SU-DHL-6 (cell line): ENCODE results near the gene EPHB2.

Experiments used
- H2AFZ ChIP-seq: fragments of 200-600 bp; sonication (generic); 2 replicates; pipeline ENCODE4 v1.6.1; 2014; ENCODE audit warnings: low read depth, mild to moderate bottlenecking, moderate library complexity, mixed read lengths, antibody characterized with exemption, low read length; ENCODE audit not compliant: severe bottlenecking
- H3F3A ChIP-seq: fragments of 200-600 bp; shearing (Covaris generic); 2 replicates; pipeline ENCODE4 v1.6.0; 2016; ENCODE audit warnings: antibody characterized with exemption, mild to moderate bottlenecking; ENCODE audit not compliant: insufficient read depth
- H3K27ac ChIP-seq: fragments of 200-600 bp; sonication (generic); 2 replicates; pipeline ENCODE4 v1.5.1; 2016; ENCODE audit warnings: low read depth, mild to moderate bottlenecking, low read length, moderate library complexity, mixed read lengths
- H3K27me3 ChIP-seq: fragments of 200-600 bp; sonication (generic), shearing (Covaris generic); 2 replicates; pipeline ENCODE4 v1.6.0; 2014; ENCODE audit warnings: mild to moderate bottlenecking, low read length
- H3K36me3 ChIP-seq: fragments of 200-600 bp; sonication (generic); 2 replicates; pipeline ENCODE4 v1.6.1; 2014; ENCODE audit warnings: mild to moderate bottlenecking, low read length, mixed read lengths
- H3K4me2 ChIP-seq: fragments of 300-600, 200-600 bp; shearing (Covaris generic), sonication (generic); 2 replicates; pipeline ENCODE4 v1.6.0; 2014; ENCODE audit warnings: low read length, low read depth, mild to moderate bottlenecking; ENCODE audit not compliant: poor library complexity, severe bottlenecking
- H3K4me3 ChIP-seq: fragments of 200-600 bp; sonication (generic); 2 replicates; pipeline ENCODE4 v1.5.1; 2014; ENCODE audit warnings: antibody characterized with exemption, low read length, mild to moderate bottlenecking, mixed read lengths; ENCODE audit not compliant: insufficient read depth, poor library complexity, severe bottlenecking
- H3K79me2 ChIP-seq: fragments of 200-600 bp; sonication (generic); 2 replicates; pipeline ENCODE4 v1.6.1; 2014; ENCODE audit warnings: mild to moderate bottlenecking, low read length, moderate library complexity; ENCODE audit not compliant: insufficient read depth
- H3K9ac ChIP-seq: fragments of 200-600 bp; sonication (generic); 2 replicates; pipeline ENCODE4 v1.7.0; 2014; ENCODE audit warnings: mild to moderate bottlenecking, low read length
- H3K9me2 ChIP-seq: fragments of 200-600 bp; sonication (generic); replicated peaks from 2 replicates; pipeline ENCODE4 v1.6.1; 2014; ENCODE audit warnings: low read length; ENCODE audit not compliant: insufficient read depth
- H3K9me3 ChIP-seq: fragments of 200-600 bp; sonication (generic); 2 replicates; pipeline ENCODE4 v1.6.1; 2014; ENCODE audit warnings: low read length, mixed read lengths; ENCODE audit not compliant: insufficient read depth
- H4K20me1 ChIP-seq: fragments of 200-600 bp; sonication (generic); 2 replicates; pipeline ENCODE4 v1.6.1; 2014; ENCODE audit warnings: low read depth, mild to moderate bottlenecking, antibody characterized with exemption, low read length, moderate library complexity, mixed read lengths
- CTCF ChIP-seq: fragments of 200-600 bp; sonication (generic); IDR thresholded peaks from one replicate; pipeline ENCODE4 v1.5.1; 2017; ENCODE audit warnings: antibody characterized with exemption, mild to moderate bottlenecking, low read length, moderate library complexity; ENCODE audit not compliant: insufficient read depth, poor library complexity, severe bottlenecking
- EZH2phosphoT487 ChIP-seq: fragments of 200-600 bp; sonication (generic), shearing (Covaris generic); conservative IDR thresholded peaks from 2 replicates; pipeline ENCODE4 v1.6.1; 2018; ENCODE audit warnings: mild to moderate bottlenecking, antibody characterized with exemption, low read length, moderate library complexity, mixed read lengths

EPHB2 gene

GRCh38 chr1:22749919-22750684, 39.5 kb downstream of the EPHB2 start:
- H3K27me3 ChIP-seq: no peaks in the 10 kb centered on the region
- H3K9ac ChIP-seq: no peak overlapping the region
- no peaks in the 10 kb centered on the region for H3F3A ChIP-seq
- H2AFZ ChIP-seq: peak overlapping the region; percentile 24
- H3K79me2 ChIP-seq: no peaks in the 10 kb centered on the region
- H3K4me2 ChIP-seq: no peak overlapping the region
- no peaks in the 10 kb centered on the region for H3K9me2 ChIP-seq
- TF ChIP-seq CTCF (no peak), EZH2phosphoT487 (no peak)
- H4K20me1 ChIP-seq: no peaks in the 10 kb centered on the region
- no peaks in the 10 kb centered on the region for H3K9me3 ChIP-seq
- H3K4me3 ChIP-seq: no peak overlapping the region
- no peaks in the 10 kb centered on the region for H3K36me3 ChIP-seq
- no peak overlapping the region for H3K27ac ChIP-seq

GRCh38 chr1:22750685-22751051, 40.0 kb downstream of the EPHB2 start:
- Histone ChIP-seq H2AFZ (peak overlapping the region; percentile 24), H3K27ac (no peak overlapping the region)
- TF ChIP-seq CTCF: no peak
- no peak for TF ChIP-seq EZH2phosphoT487

DNA sequence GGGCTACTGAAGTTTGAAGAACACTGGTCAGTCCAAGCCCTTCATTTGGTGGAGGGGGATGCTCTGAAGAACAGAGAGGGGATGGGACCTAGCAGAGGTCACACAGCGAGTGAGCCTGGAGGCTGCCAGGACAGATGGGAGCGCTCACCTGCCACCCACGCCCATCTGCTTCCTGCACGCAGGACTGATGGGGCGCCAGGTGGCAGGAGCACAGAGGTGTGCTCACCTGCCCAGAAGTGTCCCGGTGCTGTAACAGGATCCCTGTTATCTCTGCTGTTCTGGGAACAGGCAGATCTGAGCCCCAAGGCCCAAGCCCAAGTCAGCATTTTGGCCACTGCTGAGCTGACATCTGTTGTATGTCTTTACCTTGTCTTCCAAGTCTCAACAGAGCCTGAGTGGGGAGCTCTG, 40.5 kb downstream of the EPHB2 start:
- H3K27ac ChIP-seq: no peak overlapping the region
- H3F3A ChIP-seq: no peaks in the 10 kb centered on the region
- H3K9me3 ChIP-seq: no peaks in the 10 kb centered on the region
- no peaks in the 10 kb centered on the region for H3K9me2 ChIP-seq
- no peaks in the 10 kb centered on the region for H3K36me3 ChIP-seq
- H3K9ac ChIP-seq: no peak overlapping the region
- no peaks in the 10 kb centered on the region for H3K79me2 ChIP-seq
- no peak overlapping the region for H2AFZ ChIP-seq
- no peaks in the 10 kb centered on the region for H4K20me1 ChIP-seq
- no peaks in the 10 kb centered on the region for H3K27me3 ChIP-seq
- no peak overlapping the region for H3K4me2 ChIP-seq
- no peak for TF ChIP-seq CTCF
- TF ChIP-seq EZH2phosphoT487: no peak
- no peak overlapping the region for H3K4me3 ChIP-seq

More at GRCh38 chr1:22750685-22751051, 40.0 kb downstream of the EPHB2 start:
- Histone ChIP-seq H3F3A (no peaks in the 10 kb centered on the region), H3K36me3 (no peaks in the 10 kb centered on the region), H3K27me3 (no peaks in the 10 kb centered on the region), H3K4me2 (no peak overlapping the region), H3K4me3 (no peak overlapping the region), H3K9ac (no peak overlapping the region), H4K20me1 (no peaks in the 10 kb centered on the region), H3K79me2 (no peaks in the 10 kb centered on the region), H3K9me3 (no peaks in the 10 kb centered on the region), H3K9me2 (no peaks in the 10 kb centered on the region)
